Calu3 (cell line): ENCODE measurements around the gene ADAMTS7. TPM values are rescaled to one million over a fixed set of nuclear protein-coding genes. Genes with fewer than 3 reads are reported as not detected.
"Not testable (repeated sequence)": the region's sequence is repeated elsewhere in the genome, so short reads cannot be mapped to it uniquely, and the experiment has no call there.

Source experiments
- BruUV-seq: library from RNA; stranded (reverse); fragments of 400-500 nt; replicated peaks from 2 replicates; lab custom pipeline; 2021; lab: Mats Ljungman, UMichigan
- CTCF ChIA-PET: fragments of 300-600 bp; sonication (Branson Sonifier 250); formaldehyde crosslinking; loops from one replicate; lab custom pipeline; 2022; ENCODE audit warnings: antibody characterized with exemption; lab: Charles Lee
- DNase-seq: peaks from one replicate; pipeline ENCODE4 v3.0.0; 2022
- H3K27ac Mint-ChIP-seq: one replicate; pipeline ENCODE4 v1.8.0; 2022; ENCODE audit warnings: mixed read lengths; ENCODE audit not compliant: unreplicated experiment
- H3K27me3 Mint-ChIP-seq: one replicate; pipeline ENCODE4 v1.8.0; 2022; ENCODE audit warnings: mixed read lengths; ENCODE audit not compliant: unreplicated experiment
- H3K36me3 Mint-ChIP-seq: one replicate; pipeline ENCODE4 v1.8.0; 2022; ENCODE audit warnings: mild to moderate bottlenecking, moderate library complexity, mixed read lengths; ENCODE audit not compliant: insufficient read depth, unreplicated experiment
- H3K4me1 Mint-ChIP-seq: one replicate; pipeline ENCODE4 v1.8.0; 2022; ENCODE audit warnings: mild to moderate bottlenecking, low read depth, mixed read lengths; ENCODE audit not compliant: unreplicated experiment
- H3K4me3 Mint-ChIP-seq: one replicate; pipeline ENCODE4 v1.8.0; 2022; ENCODE audit warnings: mild to moderate bottlenecking, low read depth, moderate library complexity, mixed read lengths; ENCODE audit not compliant: unreplicated experiment
- H3K9me3 Mint-ChIP-seq: one replicate; pipeline ENCODE4 v1.8.0; 2022; ENCODE audit warnings: low read depth, mixed read lengths; ENCODE audit not compliant: unreplicated experiment
- CTCF ChIP-seq: fragments of 200-600 bp; IDR thresholded peaks from one replicate; pipeline ENCODE4 v1.8.0; 2022; ENCODE audit warnings: antibody characterized with exemption; ENCODE audit not compliant: unreplicated experiment
- intact Hi-C: fragments of 100-400 bp; cut with micrococcal nuclease; formaldehyde crosslinking; loops from one replicate; pipeline ENCODE4 v1.10.0; 2022; ENCODE audit not compliant: unreplicated experiment
- total RNA-seq: library from RNA; stranded (reverse); gene quantifications from 2 replicates; pipeline ENCODE4 v1.2.3, GENCODE V29; 2022

ADAMTS7 gene
- total RNA-seq, 1 experiment from 2014 or later: 1.4 TPM

GRCh38 chr15:78797951-78798350 lies 13.3 kb downstream of the ADAMTS7 start:
- intact Hi-C loops: no loop called here
- Mint-ChIP-seq H3K27me3 (peaks cover 20% of the 10 kb centered on the region), H3K9me3 (no peaks in the 10 kb centered on the region), H3K4me1 (no peaks in the 10 kb centered on the region), H3K36me3 (no peaks in the 10 kb centered on the region), H3K27ac (no peak overlapping the region), H3K4me3 (no peak overlapping the region)
- BruUV-seq: no TSS peak
- CTCF ChIA-PET: no interaction called here
- no peak for DNase-seq
- TF ChIP-seq CTCF: no peak

- Mint-ChIP-seq H3K4me1 (no peaks in the 10 kb centered on the region), H3K4me3 (no peak overlapping the region), H3K27ac (no peak overlapping the region), H3K9me3 (no peaks in the 10 kb centered on the region), H3K27me3 (peaks cover 35% of the 10 kb centered on the region), H3K36me3 (no peaks in the 10 kb centered on the region)
- intact Hi-C loops: no loop called here
- CTCF ChIA-PET: interaction anchor here (0.6 kb wide), 1 partner anchor 133 kb away, joined by 3 read pairs; no protein-coding TSS in a partner anchor
- no peak for DNase-seq
- TF ChIP-seq CTCF: no peak
- BruUV-seq: no TSS peak
Observed at GRCh38 chr15:78796510-78796909, 14.8 kb downstream of the ADAMTS7 start.

- Mint-ChIP-seq H3K4me3 (no peak overlapping the region), H3K27me3 (peaks cover 42% of the 10 kb centered on the region), H3K4me1 (no peaks in the 10 kb centered on the region), H3K36me3 (no peaks in the 10 kb centered on the region), H3K9me3 (no peaks in the 10 kb centered on the region), H3K27ac (no peak overlapping the region)
- no TSS peak for BruUV-seq
- CTCF ChIA-PET: no interaction called here
- TF ChIP-seq CTCF: no peak
- intact Hi-C loops: no loop called here
- no peak for DNase-seq
Observed at GRCh38 chr15:78795043-78795442, 16.2 kb downstream of the ADAMTS7 start.

GRCh38 chr15:78794446-78794845 lies 16.8 kb downstream of the ADAMTS7 start:
- intact Hi-C loops, H3K36me3 Mint-ChIP-seq, H3K4me1 Mint-ChIP-seq, H3K27ac Mint-ChIP-seq, BruUV-seq, H3K4me3 Mint-ChIP-seq, H3K9me3 Mint-ChIP-seq, CTCF ChIA-PET, DNase-seq: not testable (repeated sequence)
- peaks cover 48% of the 10 kb centered on the region for H3K27me3 Mint-ChIP-seq

- H3K27ac Mint-ChIP-seq: no peak overlapping the region
- no peak overlapping the region for H3K4me3 Mint-ChIP-seq
- CTCF ChIA-PET: no interaction called here
- no TSS peak for BruUV-seq
- H3K4me1 Mint-ChIP-seq: no peaks in the 10 kb centered on the region
- TF ChIP-seq CTCF: no peak
- DNase-seq: no peak
- H3K9me3 Mint-ChIP-seq: no peaks in the 10 kb centered on the region
- intact Hi-C loops: no loop called here
- no peaks in the 10 kb centered on the region for H3K36me3 Mint-ChIP-seq
- H3K27me3 Mint-ChIP-seq: peaks cover 41% of the 10 kb centered on the region
Observed at GRCh38 chr15:78791357-78791756, 19.9 kb downstream of the ADAMTS7 start.
